GM19043 (cell line): ENCODE results near the gene H1-8.

Experiments used
- ATAC-seq: cut with Tn5 transposase; IDR thresholded peaks from one replicate; pipeline ENCODE4 v1.9.1; 2021; ENCODE audit warnings: low read depth; ENCODE audit not compliant: unreplicated experiment

Gene H1-8

DNA sequence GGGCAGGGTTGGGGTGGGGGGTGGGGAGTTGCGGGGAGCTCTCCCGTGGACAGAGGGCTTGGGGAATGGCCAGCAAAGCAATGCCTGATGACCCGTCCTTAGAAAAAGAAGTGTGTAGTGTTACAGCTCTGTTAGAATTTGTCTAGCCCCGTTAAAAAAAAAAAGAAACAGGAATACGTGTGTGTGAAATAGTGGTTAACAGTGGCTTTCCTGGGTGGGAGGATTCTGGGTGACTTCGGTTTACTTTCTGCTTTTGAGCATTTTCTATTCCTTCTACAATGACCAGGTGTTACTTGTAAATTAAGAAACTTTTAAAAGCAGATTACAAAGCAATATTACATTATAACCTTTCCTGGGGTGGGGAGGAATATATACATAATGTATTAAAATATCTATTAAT, 25.0 kb downstream of the H1-8 start:
- no peak for ATAC-seq

DNA sequence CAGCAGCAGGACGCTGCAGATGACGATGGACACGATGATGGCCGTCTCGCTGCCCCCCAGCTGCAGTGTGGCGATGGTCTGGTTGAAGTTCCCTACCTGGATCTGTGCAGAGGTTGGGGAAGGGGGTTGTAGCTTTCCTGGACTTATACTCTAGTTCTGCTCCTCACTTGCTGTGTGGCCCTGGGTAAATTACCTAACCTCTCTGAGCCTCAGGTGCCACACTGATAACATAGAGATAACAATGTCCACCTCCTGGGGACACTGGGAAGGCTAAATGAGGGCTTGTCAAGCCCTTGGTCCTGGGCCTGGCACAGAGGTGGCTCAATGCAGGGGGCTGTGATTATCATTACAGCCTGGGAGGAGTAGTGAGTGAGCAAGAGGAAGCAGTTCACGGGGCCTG, 26.9 kb downstream of the H1-8 start:
- no peak for ATAC-seq

DNA sequence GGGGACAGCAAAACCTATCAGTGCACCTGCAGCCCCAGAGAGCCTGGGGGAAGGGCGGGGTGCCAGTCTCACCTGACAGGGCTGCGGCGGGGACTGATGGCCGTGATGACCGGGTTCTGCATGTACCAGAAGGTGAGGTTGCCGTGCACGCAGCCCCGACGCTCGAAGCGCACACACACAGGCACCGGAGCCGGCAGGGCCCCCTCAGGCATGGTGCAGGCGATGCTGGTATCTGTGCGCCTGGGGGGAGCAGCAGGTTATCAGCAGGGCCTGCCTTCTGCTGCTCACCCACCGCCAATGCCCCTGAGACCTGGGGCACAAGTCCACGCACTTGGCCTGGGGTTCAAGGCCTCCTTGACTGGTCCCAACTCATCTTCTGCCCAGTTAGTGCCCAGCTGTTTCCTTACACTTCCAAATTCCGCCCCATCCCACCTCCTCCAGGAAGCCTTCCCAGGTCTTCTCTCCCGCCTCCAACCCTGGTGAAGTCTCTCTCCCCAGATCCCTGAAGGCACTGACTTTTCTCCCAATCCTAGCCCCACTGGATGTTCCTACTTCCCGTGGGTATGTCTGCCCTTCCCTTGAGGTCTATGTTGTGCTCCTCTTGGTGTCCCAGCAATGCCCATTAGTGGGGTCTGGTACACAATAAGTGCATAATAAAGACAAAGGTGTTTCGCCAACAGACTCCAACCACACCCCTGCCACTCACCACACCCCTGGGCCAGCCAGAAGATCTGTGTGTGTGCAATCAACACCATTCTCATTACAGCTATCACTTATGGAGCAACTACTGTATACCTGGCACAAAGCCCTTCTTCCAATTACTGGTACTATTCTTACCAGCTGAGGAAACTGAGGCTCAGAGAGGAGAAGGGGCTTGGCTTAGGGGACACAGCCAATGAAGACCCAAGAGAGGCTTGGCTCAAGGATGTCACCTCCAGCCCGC, 28.9 kb downstream of the H1-8 start:
- ATAC-seq = no peak

DNA sequence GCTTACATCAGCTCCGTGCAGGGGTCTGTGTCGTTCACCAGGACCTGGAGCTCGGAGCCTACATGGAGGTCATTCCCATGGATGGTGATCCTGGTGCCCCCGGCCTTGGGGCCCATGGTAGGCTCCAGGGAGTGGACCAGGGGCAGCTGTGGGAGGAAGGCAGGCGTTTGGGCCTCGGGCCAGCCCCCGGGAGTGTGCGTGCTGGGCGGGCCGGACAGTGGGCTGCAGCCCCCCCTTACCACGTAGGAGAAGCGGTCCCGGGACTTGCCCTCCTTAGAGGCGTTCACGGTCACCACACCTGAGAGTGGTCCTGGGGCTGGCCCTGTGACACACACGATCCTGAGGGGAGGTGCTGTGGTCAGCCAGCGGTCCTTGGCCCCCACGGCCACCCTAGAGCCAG, 29.6 kb downstream of the H1-8 start:
- no peak for ATAC-seq

DNA sequence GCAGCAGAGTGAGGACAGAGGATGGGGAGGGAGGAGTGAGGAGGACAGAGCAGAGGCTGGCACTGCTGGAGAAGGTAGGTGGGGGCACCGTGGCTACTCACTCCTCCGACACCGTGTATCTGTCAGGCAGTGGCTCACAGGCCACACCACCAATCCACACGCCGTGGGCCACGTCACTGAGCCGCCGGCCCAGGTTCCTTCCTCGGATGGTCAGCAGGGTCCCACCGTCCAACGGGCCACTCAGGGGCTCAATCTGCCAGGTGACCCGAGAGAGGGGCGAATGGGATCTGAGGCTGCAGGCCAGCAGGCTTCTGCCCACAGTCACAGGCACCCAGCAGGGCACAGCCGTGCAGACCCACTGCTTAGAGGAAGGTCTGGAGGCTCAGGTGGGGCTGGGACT, 30.5 kb downstream of the H1-8 start:
- no peak for ATAC-seq

DNA sequence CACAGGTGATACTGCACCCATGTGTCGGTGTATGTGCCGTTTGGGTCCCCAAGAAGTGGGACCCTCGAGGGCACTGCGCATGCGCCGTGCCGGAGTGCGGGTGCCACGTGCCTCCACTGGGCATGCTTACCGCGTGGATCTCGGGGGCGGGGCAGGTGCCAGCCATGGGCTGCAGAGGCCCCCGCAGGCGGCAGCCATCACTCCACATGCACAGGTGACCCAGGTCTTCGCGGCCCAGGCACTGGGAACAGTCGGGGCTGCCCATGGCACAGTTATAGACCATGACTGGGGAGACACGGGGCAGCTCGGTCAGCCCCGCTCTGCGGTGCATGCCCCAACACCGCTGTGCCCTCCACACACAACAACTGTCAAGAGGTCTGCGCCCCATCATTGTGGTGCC, 31.2 kb downstream of the H1-8 start:
- ATAC-seq = no peak

DNA sequence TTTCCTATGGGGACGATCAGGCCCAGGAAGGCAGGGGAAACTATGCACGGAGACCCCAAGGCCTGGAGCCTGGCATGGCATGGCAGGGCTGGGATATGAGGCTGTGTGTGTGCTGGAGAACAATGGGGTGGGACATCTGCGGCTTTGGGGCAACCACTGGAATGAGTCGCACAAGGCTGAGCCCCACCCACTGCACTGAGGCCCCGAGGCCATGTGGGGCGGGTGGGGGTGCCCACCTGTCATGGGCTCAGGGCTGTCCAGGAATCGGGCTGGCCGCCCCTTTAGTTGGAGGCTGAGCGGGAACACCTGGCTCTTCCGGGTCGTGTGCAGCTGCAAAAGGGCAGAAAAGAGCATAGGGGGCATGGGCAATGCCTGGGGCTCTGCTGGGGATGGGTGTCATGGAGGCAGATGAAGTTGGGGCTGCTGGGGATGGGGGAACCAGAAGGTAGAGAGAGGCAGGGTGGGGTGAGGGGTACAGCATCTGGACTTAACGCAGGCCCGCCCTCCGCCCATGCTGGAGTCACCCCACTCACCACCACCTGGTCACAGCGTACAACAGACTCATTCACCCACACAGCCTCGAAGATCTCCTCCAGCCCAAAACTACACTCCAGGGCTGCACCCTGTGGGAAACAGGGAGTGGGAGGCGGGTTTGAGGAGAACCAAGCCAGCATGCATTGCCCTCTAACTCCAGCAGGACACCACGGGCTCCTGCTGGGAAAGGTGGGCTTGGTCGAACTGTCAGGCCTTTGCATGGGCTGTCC, 32.4 kb downstream of the H1-8 start:
- ATAC-seq = no peak

DNA sequence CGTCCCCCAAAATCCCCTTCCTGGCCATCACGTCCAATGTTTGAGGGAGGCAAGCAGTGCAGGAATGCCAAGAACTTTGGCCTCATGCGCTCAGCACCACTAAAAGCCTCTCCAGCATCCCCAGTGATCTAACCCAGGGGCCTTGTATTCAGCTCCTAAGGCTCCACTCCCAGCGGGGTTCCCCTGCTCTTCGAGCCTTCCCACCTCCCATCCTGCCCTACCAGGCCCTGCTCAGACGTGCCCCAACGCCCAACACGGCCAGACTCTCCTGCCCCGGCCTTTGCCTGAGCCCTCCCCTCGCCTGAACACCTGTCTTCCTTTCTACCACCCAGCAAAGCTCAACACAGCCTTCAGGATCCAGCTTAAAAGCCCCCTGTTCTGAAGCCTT, 33.0 kb downstream of the H1-8 start:
- no peak for ATAC-seq

DNA sequence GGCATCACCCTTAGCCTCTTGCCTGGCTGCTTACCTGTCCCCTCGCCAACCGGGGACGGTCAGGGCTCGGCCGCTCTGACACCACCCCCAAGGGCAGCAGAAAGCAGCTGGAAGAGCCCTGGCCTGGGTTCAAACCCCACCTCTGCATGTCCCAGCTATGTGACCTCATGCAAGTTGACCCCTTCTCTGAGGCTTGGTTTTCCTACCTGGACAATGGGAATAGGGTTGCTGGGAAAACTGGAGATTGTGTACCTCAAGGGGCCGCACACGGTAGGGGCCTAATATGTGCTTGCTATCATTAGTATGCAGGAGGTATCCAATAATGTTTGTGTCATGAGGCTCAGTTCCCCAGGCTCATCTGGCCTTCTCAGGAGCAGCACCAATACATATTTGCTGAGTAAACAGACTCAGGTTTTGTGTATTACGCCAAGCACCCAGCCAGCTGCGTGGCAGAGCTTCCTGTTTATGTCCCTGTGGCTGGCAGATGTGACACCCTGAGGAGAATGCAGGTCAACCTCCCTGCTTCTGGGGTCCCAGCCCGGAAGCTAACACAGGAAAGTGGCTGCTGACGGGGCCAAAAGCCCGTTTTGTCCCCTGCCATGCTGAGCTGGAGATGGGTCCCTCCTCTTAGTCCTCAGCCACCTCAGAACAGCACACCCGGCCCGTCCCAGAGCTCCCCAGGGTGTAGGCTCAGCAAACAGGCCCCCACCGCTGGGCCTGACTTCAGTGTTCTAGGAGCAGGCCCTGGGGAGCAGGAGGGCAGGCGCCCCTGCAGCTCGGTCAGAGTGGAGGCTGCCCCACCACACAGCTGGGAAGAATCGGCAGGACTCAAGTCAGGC, 33.8 kb downstream of the H1-8 start:
- peak; percentile 60 for ATAC-seq

DNA sequence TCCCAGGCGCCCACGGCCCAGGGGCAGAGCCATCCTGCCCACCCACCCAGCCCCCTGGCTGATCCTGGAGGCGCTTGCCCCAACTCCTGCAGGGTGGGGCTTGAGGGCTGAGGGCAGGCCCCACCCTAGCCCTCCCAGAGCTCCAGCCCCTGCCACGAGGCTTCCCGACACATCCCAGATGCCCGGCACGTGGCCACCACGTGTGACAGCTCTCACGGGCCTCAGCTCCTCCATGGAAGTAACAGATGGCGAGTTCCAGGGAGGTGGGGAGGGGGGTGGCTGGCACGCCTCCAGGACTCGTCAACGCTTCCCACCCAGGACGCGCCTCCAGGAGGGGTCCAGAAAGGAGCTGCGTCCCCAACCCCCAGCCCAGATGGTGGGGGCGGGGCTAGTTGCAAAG, 34.4 kb downstream of the H1-8 start:
- no peak for ATAC-seq

DNA sequence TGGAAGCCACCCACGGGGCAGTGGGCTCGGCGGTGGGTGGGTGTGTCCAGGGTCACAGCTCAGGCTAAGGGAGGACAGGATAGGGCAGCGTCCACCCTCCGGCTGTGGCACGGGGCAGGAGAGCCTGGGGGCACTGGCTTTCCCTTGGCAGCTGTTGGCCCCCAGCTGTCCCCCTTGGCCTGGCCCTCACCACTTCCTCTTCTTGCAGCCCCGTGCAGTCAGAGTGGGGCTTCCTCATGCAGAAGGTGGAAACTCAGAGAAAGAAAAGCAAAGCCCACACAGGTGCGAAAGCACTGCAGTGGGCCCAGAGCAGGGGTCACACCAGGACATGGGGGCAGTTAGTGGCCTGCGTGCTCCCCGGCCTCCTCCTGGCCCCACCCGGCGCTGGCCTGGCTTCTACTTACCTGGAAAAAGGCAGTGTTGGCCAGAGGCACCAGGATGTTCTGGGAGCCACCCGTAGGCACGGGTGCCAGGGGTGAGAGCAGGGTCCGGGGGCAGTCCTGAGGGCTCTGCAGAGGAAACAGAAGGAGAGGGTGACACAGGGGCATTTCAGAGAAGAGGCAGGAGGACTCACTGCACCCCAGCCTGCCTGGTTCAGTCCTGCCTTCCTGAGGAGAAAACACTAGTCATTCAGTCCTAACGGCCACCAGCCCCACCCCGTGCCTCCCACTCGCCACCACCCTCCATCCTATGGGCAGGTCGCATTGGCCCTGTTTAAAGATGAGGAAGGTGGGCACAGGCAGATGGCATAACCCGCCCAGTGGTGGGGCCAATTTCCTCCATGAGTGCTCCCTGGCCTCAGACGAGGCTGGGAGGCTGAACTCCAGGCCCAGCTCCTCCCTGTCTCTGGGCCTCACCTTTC, 35.2 kb downstream of the H1-8 start:
- peak; percentile 57 for ATAC-seq

DNA sequence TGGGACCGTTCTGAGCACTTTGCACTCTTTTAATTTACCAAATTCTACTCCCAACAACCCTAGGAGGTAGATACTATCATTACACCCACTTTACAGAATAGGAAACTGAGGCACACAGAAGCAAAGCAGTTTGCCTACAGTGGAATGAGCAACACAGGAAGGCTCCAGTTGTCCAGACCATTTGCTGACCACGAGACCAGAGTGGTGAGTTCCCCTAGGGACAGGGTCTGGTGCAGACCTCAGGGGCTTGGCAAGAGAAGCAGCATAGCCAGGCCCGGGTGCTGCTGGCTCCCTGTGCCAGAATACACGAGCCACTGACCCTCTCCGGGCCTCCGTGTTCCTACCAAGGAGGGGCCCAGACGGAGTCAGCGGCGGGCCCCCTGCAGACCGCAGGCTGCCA, 37.0 kb downstream of the H1-8 start:
- no peak for ATAC-seq

DNA sequence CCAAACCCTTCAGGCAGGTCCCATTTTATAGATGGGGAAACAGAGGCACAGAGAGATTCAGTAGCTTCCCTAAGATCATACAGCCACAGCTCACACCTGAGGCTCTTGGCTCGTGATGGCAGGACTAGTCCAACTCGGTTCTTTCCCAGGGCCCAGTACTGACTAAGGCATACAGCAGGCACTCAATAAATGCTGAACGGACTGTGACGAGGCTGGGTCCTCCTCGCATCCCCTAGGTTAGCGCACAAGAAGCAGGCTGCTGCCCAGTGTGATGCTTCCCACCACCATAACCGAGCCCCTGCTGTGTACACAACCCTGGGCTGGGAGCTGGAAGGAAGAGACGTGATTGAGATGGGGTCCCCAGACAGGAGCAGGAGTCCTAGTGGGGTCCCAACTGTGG, 38.6 kb downstream of the H1-8 start:
- no peak for ATAC-seq

DNA sequence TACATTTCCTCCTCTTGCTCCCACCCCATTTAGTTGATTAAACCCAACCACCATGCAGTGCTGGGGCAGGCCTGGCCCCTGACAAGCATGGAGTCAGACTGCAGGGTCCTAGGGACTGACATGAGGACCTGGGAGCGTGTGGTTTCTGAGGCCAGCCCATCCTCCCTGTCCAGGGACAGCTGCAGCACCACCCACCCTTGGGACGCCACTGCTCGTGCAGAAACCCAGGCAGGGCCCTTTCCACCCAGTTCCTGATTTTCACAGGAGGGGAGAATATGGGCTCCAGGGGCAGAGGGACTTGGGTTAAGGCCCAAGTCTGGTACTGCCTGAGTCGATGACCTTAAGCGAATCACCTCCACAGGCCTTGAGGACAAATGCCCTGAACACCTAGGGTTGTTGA, 39.8 kb downstream of the H1-8 start:
- ATAC-seq = no peak

DNA sequence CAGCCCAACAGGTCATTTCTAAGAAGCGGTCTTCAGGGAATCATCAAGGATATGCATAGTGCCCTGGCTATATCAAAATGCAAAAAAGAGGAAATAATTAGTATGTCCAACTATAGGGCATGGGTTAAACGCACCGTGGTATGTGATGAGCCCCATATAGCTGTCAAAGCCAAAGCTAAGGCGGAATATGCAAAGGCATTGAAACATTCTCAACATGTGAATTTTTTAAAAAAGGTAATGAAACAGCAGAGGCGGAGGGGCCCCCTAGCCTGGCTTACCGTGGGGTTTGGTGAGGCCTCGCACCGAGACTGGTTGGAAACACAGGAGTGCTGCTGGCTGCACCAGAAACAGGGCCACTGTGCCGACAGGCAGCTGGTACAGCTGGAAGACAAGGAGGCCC, 40.3 kb downstream of the H1-8 start:
- ATAC-seq = no peak

DNA sequence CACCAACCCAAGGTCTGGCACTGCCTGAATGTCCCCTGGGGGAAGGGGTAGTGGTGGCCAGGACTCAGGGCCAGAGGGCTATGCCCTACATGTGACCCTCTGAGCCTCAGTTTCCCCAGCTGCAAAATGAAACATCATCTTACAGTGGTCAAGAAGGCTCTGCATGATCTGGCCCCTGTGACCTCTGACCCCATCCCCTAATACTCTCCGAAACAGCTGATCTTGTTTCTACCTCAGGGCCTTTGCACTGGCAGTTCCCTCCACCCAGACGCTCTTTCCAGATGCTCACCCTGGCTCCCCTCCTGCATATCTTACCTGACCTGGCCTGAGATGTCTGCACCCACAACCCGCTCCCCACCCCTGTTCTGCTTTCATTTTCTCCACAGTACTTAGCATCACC, 41.7 kb downstream of the H1-8 start:
- ATAC-seq = no peak

DNA sequence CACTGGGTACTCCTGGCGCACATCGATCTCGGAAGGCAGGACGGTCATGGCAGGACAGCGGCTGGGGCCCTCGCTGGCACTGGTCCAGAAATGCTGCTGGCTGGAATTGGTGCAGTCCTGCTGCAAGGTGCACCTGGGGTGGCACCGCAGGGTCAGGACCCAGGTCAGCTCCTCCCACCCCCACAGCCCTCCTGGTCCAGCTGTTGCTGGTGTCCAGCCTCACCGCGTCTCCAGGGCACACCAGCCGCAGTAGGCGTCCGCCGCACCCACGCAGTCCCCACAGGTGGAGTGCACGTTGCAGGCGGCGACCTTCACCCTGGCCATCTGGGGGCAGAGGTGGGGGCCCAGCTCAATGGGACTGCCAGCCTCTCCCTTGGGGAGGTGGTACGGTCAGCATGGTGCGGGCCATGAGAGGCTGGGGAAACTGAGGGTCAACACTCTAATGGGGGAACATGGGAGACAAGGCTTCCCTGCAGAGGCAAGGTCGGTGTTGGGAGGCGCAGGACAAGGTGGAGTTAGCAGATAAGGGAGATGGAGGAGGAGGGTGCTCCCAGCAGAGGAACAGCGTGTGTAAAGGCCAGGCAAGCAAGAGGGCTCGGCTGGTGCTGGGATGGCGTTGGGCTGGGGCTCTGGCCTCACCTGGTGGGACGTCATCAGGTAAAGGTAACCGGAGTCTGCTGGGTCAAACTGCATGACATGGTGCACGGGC, 43.1 kb downstream of the H1-8 start:
- no peak for ATAC-seq

DNA sequence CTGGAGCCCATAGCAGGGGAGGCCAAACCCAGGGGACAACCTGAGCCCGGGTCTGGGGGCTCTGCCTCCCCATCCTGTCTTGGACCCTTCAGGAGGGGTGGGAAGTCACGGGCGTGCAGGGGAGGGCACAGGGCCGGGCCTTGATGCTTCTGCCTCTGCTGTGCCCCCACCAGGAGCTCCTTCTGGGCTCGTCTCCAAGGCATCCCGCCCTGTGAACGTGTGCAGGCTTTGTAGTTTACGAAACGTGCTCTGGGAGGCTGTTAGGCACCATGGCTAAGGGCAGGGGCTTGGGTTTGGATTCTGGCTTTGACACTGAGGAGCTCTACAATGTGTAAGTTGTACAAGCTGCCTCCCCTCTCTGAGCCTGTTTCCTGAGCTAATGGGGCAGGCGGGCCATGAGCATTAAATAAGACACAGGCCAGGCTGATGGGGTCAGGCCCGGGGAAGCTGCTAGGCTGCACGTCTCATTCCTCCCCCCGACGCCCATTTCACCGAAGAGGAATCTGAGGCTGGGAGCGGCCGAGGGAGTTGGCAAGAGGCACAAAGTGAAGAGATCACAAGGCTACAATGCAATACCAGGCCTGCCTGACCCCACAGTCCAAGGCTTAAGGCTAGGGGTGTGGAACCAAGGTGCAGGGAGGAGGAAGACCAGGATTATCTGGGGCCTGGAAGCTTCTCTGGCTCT, 43.9 kb downstream of the H1-8 start:
- no peak for ATAC-seq
